ENCODE results near the gene BTBD6.
"Not testable (repeated sequence)": the region's sequence is repeated elsewhere in the genome, so short reads cannot be mapped to it uniquely, and the experiment has no call there.

The BTBD6 gene

DNA sequence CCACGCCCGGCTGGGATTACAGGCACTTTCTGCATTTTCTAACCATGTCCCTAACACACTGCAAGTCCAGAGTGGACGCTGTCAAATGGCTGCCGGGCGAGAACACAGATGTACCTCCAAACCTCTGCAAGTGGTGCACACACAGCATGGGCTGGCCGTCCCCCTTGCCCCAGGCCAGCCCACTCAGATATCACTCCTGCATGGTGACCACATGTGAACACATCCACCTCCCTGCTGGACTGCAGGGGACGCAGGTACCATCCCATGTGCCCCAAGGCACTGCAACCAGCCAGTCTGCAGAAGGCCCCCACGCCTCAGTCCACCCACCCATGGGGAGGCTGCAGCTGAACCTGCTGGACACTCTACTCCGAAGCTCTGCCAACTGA is 38.4 kb downstream of the BTBD6 start:
- Histone ChIP-seq H3K4me1 (ENCODE audit: insufficient read depth, low read length) (no peaks in the 10 kb centered on the region), H3K9me3 (ENCODE audit: insufficient read depth, low read depth, low read length) (no peaks in the 10 kb centered on the region), H3K27ac (ENCODE audit: low read depth, low read length) (no peak overlapping the region), H3K36me3 (ENCODE audit: insufficient read depth, low read length) (no peaks in the 10 kb centered on the region), H3K27me3 (ENCODE audit: insufficient read depth, low read length) (no peaks in the 10 kb centered on the region), H3K4me3 (ENCODE audit: low read length) (no peak overlapping the region), H3K9ac (ENCODE audit: low read depth, low read length) (no peak overlapping the region)
- WGBS: 94% methylated on average over 9 of the region's 9 CpGs

DNA sequence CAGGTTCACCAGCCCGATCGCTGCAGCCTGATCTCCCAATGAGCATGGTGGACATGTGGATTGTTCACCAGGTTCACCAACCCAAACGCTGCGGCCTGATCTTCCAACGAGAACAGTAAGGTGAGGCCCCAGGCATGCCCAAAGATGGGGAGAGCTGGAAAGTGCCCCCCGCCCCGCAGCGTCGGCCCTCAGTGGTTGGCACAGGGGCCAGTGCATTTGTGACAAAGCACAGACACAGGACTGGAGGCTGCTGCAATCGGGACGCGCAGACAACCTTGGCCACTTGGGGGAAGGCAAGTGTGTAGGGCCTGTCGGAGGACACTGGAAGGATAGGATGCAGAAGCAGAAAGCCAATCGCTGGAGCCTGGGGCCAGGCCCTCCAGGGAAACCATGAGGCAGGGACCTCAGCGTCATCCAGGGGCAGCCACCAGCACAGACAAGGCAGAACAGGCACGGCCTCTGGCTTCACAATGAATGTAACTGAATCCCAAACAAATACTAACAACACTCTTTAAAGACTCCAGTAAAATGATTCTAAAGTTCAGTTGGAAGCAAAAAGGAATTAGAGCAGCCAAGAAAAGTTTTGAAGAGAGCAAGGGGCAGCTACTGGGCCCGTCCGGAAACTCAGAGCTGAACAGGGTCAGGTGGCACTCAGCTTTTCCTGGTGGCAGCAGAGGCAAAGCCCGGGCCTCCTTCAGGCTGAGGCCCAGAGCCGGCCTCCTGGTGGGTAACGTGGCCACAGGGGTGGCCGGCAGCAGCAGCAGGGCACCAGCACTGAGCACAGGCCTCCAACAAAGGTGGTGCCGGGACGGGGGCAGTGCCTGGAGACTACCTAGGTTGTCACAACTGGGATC is 39.1 kb downstream of the BTBD6 start:
- no peaks in the 10 kb centered on the region for H3K4me1 ChIP-seq (ENCODE audit: insufficient read depth, low read length)
- no peaks in the 10 kb centered on the region for H3K36me3 ChIP-seq (ENCODE audit: insufficient read depth, low read length)
- no peak overlapping the region for H3K9ac ChIP-seq (ENCODE audit: low read depth, low read length)
- H3K4me3 ChIP-seq (ENCODE audit: low read length): no peak overlapping the region
- H3K27ac ChIP-seq (ENCODE audit: low read depth, low read length): no peak overlapping the region
- no peaks in the 10 kb centered on the region for H3K9me3 ChIP-seq (ENCODE audit: insufficient read depth, low read depth, low read length)
- 88% methylated on average over 24 of the region's 24 CpGs for WGBS
- no peaks in the 10 kb centered on the region for H3K27me3 ChIP-seq (ENCODE audit: insufficient read depth, low read length)

DNA sequence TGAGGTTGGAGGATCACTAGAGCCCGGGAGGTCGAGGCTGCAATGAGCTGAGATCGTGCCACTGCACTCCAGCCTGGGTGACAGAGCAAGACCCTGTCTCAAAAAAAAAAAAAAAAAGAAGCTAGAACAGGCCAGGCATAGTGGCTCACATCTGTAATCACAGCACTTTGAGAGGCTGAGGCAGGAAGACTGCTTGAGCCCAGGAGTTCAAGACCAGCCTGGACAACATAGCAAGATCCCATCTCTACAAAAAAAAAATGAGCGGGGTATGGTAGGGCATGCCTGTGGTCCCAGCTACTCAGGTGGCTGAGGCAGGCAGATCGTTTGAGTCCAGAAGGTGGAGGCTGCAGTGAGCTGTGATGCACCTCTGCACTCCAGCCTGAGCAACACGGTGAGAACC is 40.6 kb downstream of the BTBD6 start:
- not testable (repeated sequence) for H3K36me3 ChIP-seq (ENCODE audit: insufficient read depth, low read length); H3K4me3 ChIP-seq (ENCODE audit: low read length); H3K9me3 ChIP-seq (ENCODE audit: insufficient read depth, low read depth, low read length); H3K9ac ChIP-seq (ENCODE audit: low read depth, low read length); H3K27ac ChIP-seq (ENCODE audit: low read depth, low read length); H3K27me3 ChIP-seq (ENCODE audit: insufficient read depth, low read length); H3K4me1 ChIP-seq (ENCODE audit: insufficient read depth, low read length)
- 93% methylated on average over 6 of the region's 6 CpGs for WGBS

DNA sequence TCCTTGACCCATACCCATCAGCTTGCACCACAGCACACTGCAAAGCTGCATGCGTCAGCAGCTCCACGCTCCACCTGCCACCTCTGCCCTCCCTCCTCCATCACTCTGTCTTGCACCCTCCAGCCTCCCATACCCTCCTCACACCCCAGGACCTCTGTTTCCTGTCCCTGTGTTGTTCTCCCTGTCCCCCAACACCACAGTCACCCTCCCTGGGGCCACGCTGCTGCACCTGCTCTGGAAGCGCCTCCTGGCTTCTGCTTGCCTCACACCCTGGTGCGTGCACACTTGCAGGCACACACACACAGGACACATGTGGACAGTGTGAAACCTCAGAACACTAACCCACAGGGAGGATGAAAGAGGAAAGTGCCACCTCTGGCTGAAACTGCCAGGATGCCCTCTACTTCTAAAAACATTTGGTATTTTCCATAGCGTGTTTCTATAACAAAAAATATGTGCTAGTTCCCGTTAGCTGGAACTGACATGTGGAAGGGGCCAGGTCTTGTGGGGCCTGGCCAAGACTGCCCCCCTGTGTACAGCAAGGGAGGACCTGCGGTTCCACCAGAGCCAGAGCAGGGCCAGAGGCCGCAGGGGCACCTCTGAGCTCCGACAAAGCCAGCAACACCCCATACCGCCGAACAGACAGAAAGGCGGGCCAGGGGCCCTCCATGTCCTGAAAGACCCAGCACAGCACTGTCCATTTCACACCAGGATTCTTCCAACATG is 42.5 kb downstream of the BTBD6 start:
- no peaks in the 10 kb centered on the region for H3K36me3 ChIP-seq (ENCODE audit: insufficient read depth, low read length)
- H3K4me3 ChIP-seq (ENCODE audit: low read length): no peak overlapping the region
- H3K9me3 ChIP-seq (ENCODE audit: insufficient read depth, low read depth, low read length): no peaks in the 10 kb centered on the region
- H3K9ac ChIP-seq (ENCODE audit: low read depth, low read length): no peak overlapping the region
- no peaks in the 10 kb centered on the region for H3K4me1 ChIP-seq (ENCODE audit: insufficient read depth, low read length)
- no peak overlapping the region for H3K27ac ChIP-seq (ENCODE audit: low read depth, low read length)
- H3K27me3 ChIP-seq (ENCODE audit: insufficient read depth, low read length): no peaks in the 10 kb centered on the region
- 84% methylated on average over 13 of the region's 13 CpGs for WGBS

DNA sequence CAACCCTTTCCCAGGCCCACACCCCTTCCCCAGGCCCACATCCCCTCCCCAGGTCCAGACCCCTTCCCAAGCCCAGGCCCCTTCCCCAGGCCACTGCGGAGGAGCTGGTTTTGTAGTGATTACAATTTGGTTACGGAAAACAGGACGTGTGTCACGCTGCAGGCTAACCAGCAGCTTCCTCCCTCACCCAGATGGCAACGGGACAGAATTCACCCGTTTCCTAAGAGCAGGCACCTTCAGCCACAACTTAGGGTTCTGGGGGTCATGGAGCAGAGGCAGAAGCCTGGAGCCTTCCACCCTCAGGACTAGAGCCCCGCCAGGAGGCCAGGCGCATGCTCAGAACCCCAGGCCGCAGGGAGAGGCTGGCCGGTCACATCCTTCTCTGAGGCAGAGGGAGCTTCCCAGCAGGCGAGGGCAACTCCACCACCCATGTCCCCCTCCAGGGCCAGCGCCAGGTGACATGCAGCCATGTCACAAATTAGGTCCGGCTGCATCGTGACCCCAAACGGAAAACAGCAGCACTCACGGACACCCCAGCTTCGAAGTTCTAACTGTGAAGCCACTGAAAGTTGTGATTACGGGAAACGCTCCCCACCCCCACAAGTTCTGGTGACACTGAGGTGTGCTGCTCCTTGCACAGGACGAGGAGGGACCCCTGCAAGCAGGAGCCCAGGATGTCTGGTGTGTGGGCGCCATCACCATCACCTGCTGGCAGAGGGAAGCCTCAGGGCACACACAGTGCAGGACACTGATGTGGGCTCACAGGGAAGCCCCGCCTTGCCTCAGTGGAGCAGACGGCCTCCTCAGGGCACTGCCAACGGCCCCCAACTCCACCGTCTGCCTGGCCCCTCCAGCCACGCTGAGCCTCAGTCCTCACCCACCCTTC is 44.7 kb downstream of the BTBD6 start:
- Histone ChIP-seq H3K36me3 (ENCODE audit: insufficient read depth, low read length) (no peaks in the 10 kb centered on the region), H3K27me3 (ENCODE audit: insufficient read depth, low read length) (no peaks in the 10 kb centered on the region), H3K9ac (ENCODE audit: low read depth, low read length) (no peak overlapping the region), H3K4me1 (ENCODE audit: insufficient read depth, low read length) (no peaks in the 10 kb centered on the region), H3K27ac (ENCODE audit: low read depth, low read length) (no peak overlapping the region), H3K4me3 (ENCODE audit: low read length) (no peak overlapping the region), H3K9me3 (ENCODE audit: insufficient read depth, low read depth, low read length) (no peaks in the 10 kb centered on the region)
- 91% methylated on average over 25 of the region's 26 CpGs for WGBS

DNA sequence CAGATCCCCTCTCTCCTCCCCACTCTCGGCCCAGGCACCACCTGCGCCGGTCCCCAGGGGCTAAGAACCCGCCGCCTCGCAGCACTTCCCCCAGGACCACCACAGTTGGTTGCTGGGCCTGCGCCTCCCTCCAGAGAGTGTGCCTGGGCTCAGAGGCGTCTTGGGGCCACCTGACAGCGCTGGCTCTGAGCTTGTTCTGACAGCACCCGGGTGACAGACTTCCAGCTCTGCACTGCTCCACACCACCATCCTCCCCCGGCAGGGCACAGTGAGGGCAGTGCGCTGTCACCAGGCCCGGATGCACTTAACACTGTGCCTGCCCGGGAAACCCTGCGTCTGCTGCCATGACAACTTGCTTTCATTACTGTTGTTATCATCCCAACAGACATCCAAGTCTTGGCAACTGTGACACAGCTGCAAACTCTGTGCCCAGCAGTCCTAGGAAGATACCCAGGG is 45.8 kb downstream of the BTBD6 start:
- no peaks in the 10 kb centered on the region for H3K27me3 ChIP-seq (ENCODE audit: insufficient read depth, low read length)
- H3K36me3 ChIP-seq (ENCODE audit: insufficient read depth, low read length): no peaks in the 10 kb centered on the region
- H3K4me3 ChIP-seq (ENCODE audit: low read length): no peak overlapping the region
- no peaks in the 10 kb centered on the region for H3K4me1 ChIP-seq (ENCODE audit: insufficient read depth, low read length)
- no peaks in the 10 kb centered on the region for H3K9me3 ChIP-seq (ENCODE audit: insufficient read depth, low read depth, low read length)
- no peak overlapping the region; the same call in 1 of the 2 replicates for H3K9ac ChIP-seq (ENCODE audit: low read depth, low read length)
- no peak overlapping the region for H3K27ac ChIP-seq (ENCODE audit: low read depth, low read length)
- 93% methylated on average over 15 of the region's 15 CpGs for WGBS

DNA sequence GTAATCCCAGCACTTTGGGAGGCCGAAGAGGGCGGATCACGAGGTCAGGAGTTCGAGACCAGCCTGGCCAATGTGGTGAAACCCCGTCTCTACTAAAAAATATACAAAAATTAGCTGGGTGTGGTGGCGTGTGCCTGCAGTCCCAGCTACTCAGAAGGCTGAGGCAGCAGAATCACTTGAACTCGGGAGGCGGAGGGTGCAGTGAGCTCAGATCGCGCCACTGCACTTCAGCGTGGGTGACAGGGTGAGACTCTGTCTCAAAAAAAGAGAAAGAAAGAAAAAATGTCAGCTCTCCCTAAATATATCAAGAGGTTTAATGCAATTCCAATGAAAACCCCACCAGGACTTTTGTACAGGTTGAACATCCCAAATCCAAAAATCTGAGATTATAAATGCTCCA is 49.0 kb downstream of the BTBD6 start:
- WGBS: 92% methylated on average over 11 of the region's 11 CpGs
- not testable (repeated sequence) for H3K9me3 ChIP-seq (ENCODE audit: insufficient read depth, low read depth, low read length)

DNA sequence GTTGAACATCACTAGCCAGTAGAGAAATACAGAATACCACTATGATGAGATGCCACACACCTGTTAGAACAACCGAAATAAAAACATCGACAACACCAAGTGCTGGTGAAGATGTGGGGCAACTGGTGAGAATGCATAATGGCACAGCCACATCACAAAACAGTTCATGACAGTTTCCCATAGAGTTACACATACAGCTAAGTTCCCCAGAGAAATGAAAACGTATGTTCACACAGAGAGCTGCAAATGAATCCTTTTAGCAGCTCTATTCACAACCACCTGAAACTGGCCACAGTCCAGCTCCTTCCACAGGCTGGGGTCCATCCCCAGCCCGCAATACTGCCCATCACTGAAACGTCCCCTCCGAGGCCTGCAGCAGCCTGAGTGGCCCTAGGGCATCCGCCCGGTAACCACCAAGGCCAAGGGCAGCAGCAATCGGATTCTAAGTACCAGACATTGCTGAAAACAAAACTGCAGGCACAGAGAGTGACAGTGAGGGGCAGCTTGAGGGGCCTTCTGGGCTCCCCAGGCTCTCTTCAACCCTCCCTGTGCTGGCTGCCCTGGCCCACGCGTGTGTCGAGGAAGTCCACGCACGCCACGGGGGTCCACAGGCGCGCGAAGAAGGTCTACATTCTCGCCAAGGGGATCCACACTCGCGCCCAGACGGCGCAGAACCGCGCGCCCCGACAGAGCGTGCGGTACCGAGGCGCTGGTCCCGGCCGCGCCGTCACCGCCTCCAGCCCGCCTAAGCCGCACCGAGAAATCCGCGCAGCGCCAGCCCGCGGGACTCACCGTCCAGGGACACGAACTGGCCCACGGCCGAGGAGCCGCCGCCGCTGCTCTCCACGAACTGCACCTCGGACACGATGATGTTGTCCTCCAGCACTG is 51.6 kb downstream of the BTBD6 start:
- Histone ChIP-seq H3K4me1 (ENCODE audit: insufficient read depth, low read length) (no peaks in the 10 kb centered on the region), H3K36me3 (ENCODE audit: insufficient read depth, low read length) (no peaks in the 10 kb centered on the region), H3K9me3 (ENCODE audit: insufficient read depth, low read depth, low read length) (no peaks in the 10 kb centered on the region), H3K27ac (ENCODE audit: low read depth, low read length) (no peak overlapping the region; the same call in 1 of the 2 replicates), H3K4me3 (ENCODE audit: low read length) (peak overlapping the region; percentile 83), H3K9ac (ENCODE audit: low read depth, low read length) (peak overlapping the region; percentile 86), H3K27me3 (ENCODE audit: insufficient read depth, low read length) (peaks cover 9% of the 10 kb centered on the region)
- WGBS: 11% methylated on average over 54 of the region's 54 CpGs

More for the DNA sequence above, 49.0 kb downstream of the BTBD6 start:
- H3K27ac ChIP-seq (ENCODE audit: low read depth, low read length); H3K9ac ChIP-seq (ENCODE audit: low read depth, low read length); H3K4me3 ChIP-seq (ENCODE audit: low read length); H3K4me1 ChIP-seq (ENCODE audit: insufficient read depth, low read length); H3K27me3 ChIP-seq (ENCODE audit: insufficient read depth, low read length); H3K36me3 ChIP-seq (ENCODE audit: insufficient read depth, low read length): not testable (repeated sequence)
